Fibroblast of skin of left biceps (primary cell): ENCODE data around the gene LIMA1.

ENCODE experiments used
- DNase-seq, 2 experiments: peaks; one replicate each; pipeline ENCODE4 v3.0.0-alpha.2; 2013; ENCODE audit warnings: low read depth in 2 of 2

LIMA1 gene

GRCh38 chr12:50145439-50145838 is 137.9 kb downstream of the LIMA1 start:
- DNase-seq: no peak

- DNase-seq: no peak
These were observed 140.3 kb downstream of the LIMA1 start for GRCh38 chr12:50142993-50143392.

GRCh38 chr12:50132505-50133135 is 150.7 kb downstream of the LIMA1 start:
- DNase-seq: peak in 1 of 2 experiments; percentile 23

- DNase-seq: no peak
These were observed 154.0 kb downstream of the LIMA1 start for GRCh38 chr12:50129290-50129689.

- DNase-seq: no peak
These were observed 155.8 kb downstream of the LIMA1 start for GRCh38 chr12:50127546-50127945.
